ENCODE results near the gene HDAC4. TPM values are rescaled to one million over a fixed set of nuclear protein-coding genes. Genes with fewer than 3 reads are reported as not detected.

HDAC4 gene
- total and polyA plus RNA-seq, 2 experiments from 2014 or later = 8.1 to 41.8 TPM

DNA sequence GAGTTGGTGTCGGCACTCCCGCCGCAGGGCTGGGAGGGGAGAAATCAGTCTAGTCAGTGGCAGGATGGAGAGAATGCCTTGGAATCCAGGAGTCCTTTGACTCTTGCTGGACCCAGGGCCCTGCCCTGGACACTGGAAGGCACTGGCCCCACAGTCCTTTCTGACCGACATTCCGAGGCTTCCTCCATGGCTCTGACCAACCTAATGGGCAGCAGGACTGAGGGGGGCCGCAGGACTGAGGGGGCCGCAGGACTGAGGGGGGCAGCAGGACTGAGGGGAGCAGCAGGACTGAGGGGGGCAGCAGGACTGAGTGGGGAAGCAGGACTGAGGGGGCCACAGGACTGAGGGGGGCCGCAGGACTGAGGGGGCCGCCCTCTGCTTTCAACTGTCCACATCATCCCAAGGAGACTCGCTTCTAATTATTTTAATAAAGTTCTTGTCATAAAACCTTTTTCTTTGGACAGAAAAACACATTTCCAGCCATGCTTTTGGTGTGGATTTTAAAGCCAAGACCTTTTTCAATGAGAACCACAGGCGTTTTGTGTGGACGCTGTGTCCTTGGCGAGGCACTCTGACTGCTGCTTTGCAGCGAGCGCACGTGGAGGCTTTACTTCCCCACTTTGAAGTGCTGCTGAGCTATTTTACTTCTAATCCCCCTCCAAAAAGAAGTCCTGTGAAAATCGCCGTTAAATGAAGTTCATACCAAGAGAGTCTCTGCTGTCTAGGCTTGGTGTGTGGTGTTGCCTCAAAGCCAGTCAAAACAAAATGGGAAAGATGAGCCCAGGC is 326.9 kb downstream of the HDAC4 start:
- no peak overlapping the region for H3K4me2 ChIP-seq
- no peaks in the 10 kb centered on the region for H3K79me2 ChIP-seq (replicated peaks; ENCODE audit: insufficient read depth)
- H2AFZ ChIP-seq = no peak overlapping the region
- H3F3A ChIP-seq (replicated peaks; ENCODE audit: low read depth) = no peaks in the 10 kb centered on the region
- no peaks in the 10 kb centered on the region for H4K20me1 ChIP-seq (replicated peaks; ENCODE audit: insufficient read depth)
- no peaks in the 10 kb centered on the region for H3K9me2 ChIP-seq (ENCODE audit: insufficient read depth)
- Mint-ChIP-seq H3K4me1 (no peaks in the 10 kb centered on the region), H3K36me3 (ENCODE audit: low read depth) (peaks cover 32% of the 10 kb centered on the region), H3K9me3 (0 out of 3 replicates have a peak, but pooled peaks cover 3% of the 10 kb centered on the region), H3K4me3 (no peak overlapping the region), H3K27me3 (ENCODE audit: insufficient read depth, low read depth, poor library complexity) (peaks cover 8% of the 10 kb centered on the region), H3K27ac (no peak overlapping the region)
- H3K27ac ChIP-seq (ENCODE audit: low read depth) = no peak overlapping the region
- H3K4me1 ChIP-seq (ENCODE audit: insufficient read depth) = no peaks in the 10 kb centered on the region
- DNase-seq (ENCODE audit: low spot score) (no peak), ATAC-seq (no peak)
- H3K4me3 ChIP-seq = no peak overlapping the region
- H3K27me3 ChIP-seq (ENCODE audit: insufficient read depth) = no peaks in the 10 kb centered on the region
- 0 out of 2 replicates have a peak, but pooled peaks cover 3% of the 10 kb centered on the region for H3K36me3 ChIP-seq (ENCODE audit: insufficient read depth)
- TF ChIP-seq POLR2AphosphoS5 (IDR thresholded peaks at IDR 0.05; ENCODE audit: low read depth) (no peak), EZH2 (IDR thresholded peaks at IDR 0.05; ENCODE audit: low read depth, unreplicated experiment) (no peak), ZNF331 (CRISPR knock-in tag; IDR thresholded peaks at IDR 0.05; ENCODE audit: low read depth) (no peak), NANOG (IDR thresholded peaks at IDR 0.05; ENCODE audit: borderline replicate concordance) (no peak), CREB1 (CRISPR knock-in tag; IDR thresholded peaks at IDR 0.05; ENCODE audit: low read depth) (no peak), STAT1 (IDR thresholded peaks at IDR 0.05; ENCODE audit: unreplicated experiment) (no peak), ZNF114 (CRISPR knock-in tag; IDR thresholded peaks at IDR 0.05) (no peak), JUNB (IDR thresholded peaks at IDR 0.05; ENCODE audit: unreplicated experiment) (no peak), EZH2phosphoT487 (IDR thresholded peaks at IDR 0.05; ENCODE audit: unreplicated experiment) (no peak)
- TF ChIP-seq, protein P1, sequence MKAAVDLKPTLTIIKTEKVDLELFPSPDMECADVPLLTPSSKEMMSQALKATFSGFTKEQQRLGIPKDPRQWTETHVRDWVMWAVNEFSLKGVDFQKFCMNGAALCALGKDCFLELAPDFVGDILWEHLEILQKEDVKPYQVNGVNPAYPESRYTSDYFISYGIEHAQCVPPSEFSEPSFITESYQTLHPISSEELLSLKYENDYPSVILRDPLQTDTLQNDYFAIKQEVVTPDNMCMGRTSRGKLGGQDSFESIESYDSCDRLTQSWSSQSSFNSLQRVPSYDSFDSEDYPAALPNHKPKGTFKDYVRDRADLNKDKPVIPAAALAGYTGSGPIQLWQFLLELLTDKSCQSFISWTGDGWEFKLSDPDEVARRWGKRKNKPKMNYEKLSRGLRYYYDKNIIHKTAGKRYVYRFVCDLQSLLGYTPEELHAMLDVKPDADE (IDR thresholded peaks at IDR 0.05) = no peak
- TF ChIP-seq, protein P2, sequence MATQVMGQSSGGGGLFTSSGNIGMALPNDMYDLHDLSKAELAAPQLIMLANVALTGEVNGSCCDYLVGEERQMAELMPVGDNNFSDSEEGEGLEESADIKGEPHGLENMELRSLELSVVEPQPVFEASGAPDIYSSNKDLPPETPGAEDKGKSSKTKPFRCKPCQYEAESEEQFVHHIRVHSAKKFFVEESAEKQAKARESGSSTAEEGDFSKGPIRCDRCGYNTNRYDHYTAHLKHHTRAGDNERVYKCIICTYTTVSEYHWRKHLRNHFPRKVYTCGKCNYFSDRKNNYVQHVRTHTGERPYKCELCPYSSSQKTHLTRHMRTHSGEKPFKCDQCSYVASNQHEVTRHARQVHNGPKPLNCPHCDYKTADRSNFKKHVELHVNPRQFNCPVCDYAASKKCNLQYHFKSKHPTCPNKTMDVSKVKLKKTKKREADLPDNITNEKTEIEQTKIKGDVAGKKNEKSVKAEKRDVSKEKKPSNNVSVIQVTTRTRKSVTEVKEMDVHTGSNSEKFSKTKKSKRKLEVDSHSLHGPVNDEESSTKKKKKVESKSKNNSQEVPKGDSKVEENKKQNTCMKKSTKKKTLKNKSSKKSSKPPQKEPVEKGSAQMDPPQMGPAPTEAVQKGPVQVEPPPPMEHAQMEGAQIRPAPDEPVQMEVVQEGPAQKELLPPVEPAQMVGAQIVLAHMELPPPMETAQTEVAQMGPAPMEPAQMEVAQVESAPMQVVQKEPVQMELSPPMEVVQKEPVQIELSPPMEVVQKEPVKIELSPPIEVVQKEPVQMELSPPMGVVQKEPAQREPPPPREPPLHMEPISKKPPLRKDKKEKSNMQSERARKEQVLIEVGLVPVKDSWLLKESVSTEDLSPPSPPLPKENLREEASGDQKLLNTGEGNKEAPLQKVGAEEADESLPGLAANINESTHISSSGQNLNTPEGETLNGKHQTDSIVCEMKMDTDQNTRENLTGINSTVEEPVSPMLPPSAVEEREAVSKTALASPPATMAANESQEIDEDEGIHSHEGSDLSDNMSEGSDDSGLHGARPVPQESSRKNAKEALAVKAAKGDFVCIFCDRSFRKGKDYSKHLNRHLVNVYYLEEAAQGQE (IDR thresholded peaks at IDR 0.05; ENCODE audit: unreplicated experiment) = no peak

All from GM23338 (cell line).